Vagina (tissue), 2 donors: ENCODE data around the gene MT1M. TPM values are rescaled to one million over a fixed set of nuclear protein-coding genes. Genes with fewer than 3 reads are reported as not detected.

Source experiments
- DNase-seq, 2 donors: peaks; one replicate each; pipeline ENCODE4 v3.0.0-alpha.2; 2017; ENCODE audit errors: extremely low spot score in 2 of 2
- H3K27ac ChIP-seq: fragments of 200-600 bp; sonication (generic); one replicate; pipeline ENCODE4 v1.5.1; 2019
- H3K27me3 ChIP-seq: fragments of 200-600 bp; sonication (generic); one replicate; pipeline ENCODE4 v1.5.1; 2019
- H3K36me3 ChIP-seq, 2 donors: fragments of 200-600 bp; sonication (generic); one replicate each; pipeline ENCODE4 v1.5.1; 2017 to 2019
- H3K4me1 ChIP-seq: fragments of 200-600 bp; sonication (generic); one replicate; pipeline ENCODE4 v1.5.1; 2019
- H3K4me3 ChIP-seq, 2 donors: fragments of 200-600 bp; sonication (generic); 1 replicate in 1 of 2; 2 replicates in 1 of 2; pipeline ENCODE4 v1.5.1; 2016 to 2019
- H3K9me3 ChIP-seq: fragments of 200-600 bp; sonication (generic); one replicate; pipeline ENCODE4 v1.5.1; 2019
- CTCF ChIP-seq, 3 experiments: fragments of 450-650 bp in 2 of 3; fragments of 200-600 bp in 1 of 3; sonication (generic) in 1 of 3; IDR thresholded peaks; one replicate each; pipeline ENCODE4 v1.5.1; 2017 to 2019; ENCODE audit warnings: antibody characterized with exemption in 3 of 3, mild to moderate bottlenecking in 2 of 3, moderate library complexity in 2 of 3
- POLR2A ChIP-seq, 2 donors: fragments of 450-650 bp; IDR thresholded peaks; one replicate each; pipeline ENCODE4 v1.6.1; 2017; ENCODE audit warnings: antibody characterized with exemption in 2 of 2, mild to moderate bottlenecking in 2 of 2, moderate library complexity in 2 of 2
- POLR2AphosphoS5 ChIP-seq, 2 donors: sonication (generic); formaldehyde crosslinking; IDR thresholded peaks; one replicate each; pipeline ENCODE4 v1.9.0; 2017; ENCODE audit warnings: antibody characterized with exemption in 2 of 2, mild to moderate bottlenecking in 2 of 2, low read depth in 1 of 2; ENCODE audit not compliant: insufficient read depth in 1 of 2
- intact Hi-C: fragments of 100-400 bp; cut with DNase I; formaldehyde crosslinking; loops from one replicate; pipeline ENCODE4 v1.15.1; 2023
- total RNA-seq: library from RNA; depleted of rRNA; stranded (reverse); fragments of >200 nt; gene quantifications from one replicate; pipeline ENCODE4 v1.2.3, GENCODE V29; 2016

MT1M gene
- total RNA-seq, 1 donor from 2014 or later: 63.3 TPM

- peak overlapping the region; percentile 71 for H3K27ac ChIP-seq
- intact Hi-C loops: loop anchor here (2.0 kb wide), 1 partner anchor 24 kb away; the partner anchor contains the start of gene MT2A
- H3K9me3 ChIP-seq: no peaks in the 10 kb centered on the region
- no peaks in the 10 kb centered on the region for H3K36me3 ChIP-seq
- no peaks in the 10 kb centered on the region for H3K27me3 ChIP-seq
- peaks cover 22% of the 10 kb centered on the region for H3K4me1 ChIP-seq
- DNase-seq: no peak
- peak overlapping the region; percentile 52 to 53 for H3K4me3 ChIP-seq
- no peak for TF ChIP-seq POLR2A (IDR thresholded peaks at IDR 0.05)
- no peak for TF ChIP-seq CTCF (IDR thresholded peaks at IDR 0.05)
- TF ChIP-seq POLR2AphosphoS5 (IDR thresholded peaks at IDR 0.05; ENCODE audit: insufficient read depth in 1 of 2, low read depth in 1 of 2): no peak
These were observed 448 bp downstream of the MT1M start for GRCh38 chr16:56632848-56633365.

- Histone ChIP-seq H3K9me3 (no peaks in the 10 kb centered on the region), H3K36me3 (no peaks in the 10 kb centered on the region), H3K27ac (peak overlapping the region; percentile 71), H3K4me3 (peak overlapping the region; percentile 52 to 53), H3K27me3 (no peaks in the 10 kb centered on the region), H3K4me1 (peaks cover 27% of the 10 kb centered on the region)
- no peak for TF ChIP-seq POLR2A (IDR thresholded peaks at IDR 0.05)
- no peak for TF ChIP-seq CTCF (IDR thresholded peaks at IDR 0.05)
- no peak for TF ChIP-seq POLR2AphosphoS5 (IDR thresholded peaks at IDR 0.05; ENCODE audit: insufficient read depth in 1 of 2, low read depth in 1 of 2)
- intact Hi-C loops: loop anchor here (2.0 kb wide), 1 partner anchor 25 kb away; the partner anchor contains the start of gene MT2A
- no peak for DNase-seq
These were observed 1.1 kb downstream of the MT1M start for GRCh38 chr16:56633535-56633934.

- Histone ChIP-seq H3K27me3 (no peaks in the 10 kb centered on the region), H3K4me3 (no peak overlapping the region), H3K27ac (no peak overlapping the region), H3K4me1 (peaks cover 32% of the 10 kb centered on the region), H3K36me3 (no peaks in the 10 kb centered on the region), H3K9me3 (no peaks in the 10 kb centered on the region)
- no peak for TF ChIP-seq CTCF (IDR thresholded peaks at IDR 0.05)
- TF ChIP-seq POLR2AphosphoS5 (IDR thresholded peaks at IDR 0.05; ENCODE audit: insufficient read depth in 1 of 2, low read depth in 1 of 2): no peak
- TF ChIP-seq POLR2A (IDR thresholded peaks at IDR 0.05): no peak
- no peak for DNase-seq
- intact Hi-C loops: no loop called here
These were observed 2.4 kb downstream of the MT1M start for GRCh38 chr16:56634715-56635440.

GRCh38 chr16:56635441-56635967, 3.0 kb downstream of the MT1M start:
- Histone ChIP-seq H3K9me3 (no peaks in the 10 kb centered on the region), H3K4me1 (peaks cover 32% of the 10 kb centered on the region), H3K36me3 (no peaks in the 10 kb centered on the region), H3K27me3 (no peaks in the 10 kb centered on the region), H3K4me3 (no peak overlapping the region), H3K27ac (no peak overlapping the region)
- intact Hi-C loops: no loop called here
- no peak for DNase-seq
- no peak for TF ChIP-seq CTCF (IDR thresholded peaks at IDR 0.05)
